HCT116 (cell line): ENCODE measurements around the gene BAHD1.
A peak's percentile ranks its signal among the peaks of the same experiment; 100 is the strongest.

ENCODE experiments used
- CTCF ChIP-seq, 3 experiments: fragments of 200-600 bp in 1 of 3; sonication (generic) in 1 of 3; IDR thresholded peaks in 2 of 3; conservative IDR thresholded peaks in 1 of 3; 2 replicates each; pipeline ENCODE4 v1.5.1; 2012 to 2017; ENCODE audit warnings: low read depth in 2 of 3, low read length in 2 of 3, antibody characterized with exemption in 1 of 3, borderline replicate concordance in 1 of 3, control low read depth in 1 of 3, mild to moderate bottlenecking in 1 of 3, mixed read lengths in 1 of 3, mixed run types in 1 of 3, moderate library complexity in 1 of 3; ENCODE audit not compliant: insufficient read depth in 1 of 3
- SP1 ChIP-seq: IDR thresholded peaks from 2 replicates; pipeline ENCODE4 v1.6.1; 2012; ENCODE audit warnings: low read depth
- YY1 ChIP-seq: IDR thresholded peaks from 2 replicates; pipeline ENCODE4 v1.6.1; 2011; ENCODE audit warnings: low read length, low read depth, moderate library complexity, mild to moderate bottlenecking; ENCODE audit not compliant: insufficient replicate concordance; ENCODE audit errors: extremely low read depth
- ZFX ChIP-seq: fragments of 450-650 bp; IDR thresholded peaks from 2 replicates; pipeline ENCODE4 v1.6.1; 2017

GRCh38 chr15:40421246-40422157, 19.3 kb upstream of the BAHD1 start:
- TF ChIP-seq YY1 (no peak), ZFX (no peak), SP1 (no peak), CTCF (IDR thresholded peaks at IDR 0.05 in 2 of 3, conservative IDR thresholded peaks at IDR 0.05 in 1 of 3; ENCODE audit: borderline replicate concordance in 1 of 3, insufficient read depth in 1 of 3, low read depth in 2 of 3, low read length in 2 of 3) (peak; percentile 81 to 88 (median 86); a peak in 5 of 6 replicates)
